Suppressor macrophage (primary cell): ENCODE data around the gene DAB1.
"Not testable (repeated sequence)": the region's sequence is repeated elsewhere in the genome, so short reads cannot be mapped to it uniquely, and the experiment has no call there.

ENCODE experiments used
- DNase-seq, 4 experiments: peaks; one replicate each; pipeline ENCODE4 v3.0.0-alpha.2; 2020 to 2022

DAB1 gene

DNA sequence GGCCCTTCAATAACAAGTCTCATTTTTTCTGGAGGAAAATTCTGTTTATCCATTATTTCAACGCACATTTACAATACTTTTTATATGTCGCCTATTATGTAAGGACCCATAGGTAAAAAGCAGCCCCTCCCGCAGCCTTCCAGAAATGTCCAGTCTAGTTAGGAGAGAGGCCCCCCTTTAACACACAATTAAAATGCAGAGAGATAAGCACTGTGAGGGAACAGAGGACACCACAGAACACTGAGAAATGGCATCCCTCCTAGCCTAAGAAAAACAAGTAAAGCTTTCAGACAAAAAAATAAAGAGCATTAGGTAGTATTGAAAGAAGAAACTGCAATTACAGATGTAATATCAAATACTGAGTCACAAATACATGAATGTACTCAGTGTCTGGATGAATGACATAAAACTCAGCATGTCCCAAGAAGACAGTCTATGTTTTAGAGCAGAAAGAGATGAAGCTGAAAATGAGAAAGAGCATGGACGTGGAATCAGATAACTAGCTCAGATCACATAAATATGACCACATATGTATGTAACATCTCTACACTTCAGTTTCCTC, 62.9 kb downstream of the DAB1 start:
- no peak for DNase-seq

DNA sequence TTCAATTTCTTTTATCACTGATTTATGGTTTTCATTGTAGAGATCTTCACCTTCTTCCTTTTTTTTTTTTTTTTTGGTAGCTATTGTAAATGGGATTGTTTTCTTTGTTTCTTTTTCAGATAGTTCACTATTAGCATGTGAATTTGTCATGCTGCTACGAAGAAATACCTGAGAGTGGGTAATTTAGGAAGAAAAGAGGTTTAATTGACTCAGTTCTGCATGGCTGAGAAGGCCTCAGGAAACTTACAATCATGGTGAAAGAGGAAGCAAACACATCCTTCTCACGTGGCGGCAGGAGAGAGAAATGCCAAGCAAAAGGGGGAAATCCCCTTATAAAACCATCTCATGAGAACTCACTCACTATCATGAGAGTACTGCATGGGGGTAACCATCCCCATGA, 66.4 kb downstream of the DAB1 start:
- no peak for DNase-seq

DNA sequence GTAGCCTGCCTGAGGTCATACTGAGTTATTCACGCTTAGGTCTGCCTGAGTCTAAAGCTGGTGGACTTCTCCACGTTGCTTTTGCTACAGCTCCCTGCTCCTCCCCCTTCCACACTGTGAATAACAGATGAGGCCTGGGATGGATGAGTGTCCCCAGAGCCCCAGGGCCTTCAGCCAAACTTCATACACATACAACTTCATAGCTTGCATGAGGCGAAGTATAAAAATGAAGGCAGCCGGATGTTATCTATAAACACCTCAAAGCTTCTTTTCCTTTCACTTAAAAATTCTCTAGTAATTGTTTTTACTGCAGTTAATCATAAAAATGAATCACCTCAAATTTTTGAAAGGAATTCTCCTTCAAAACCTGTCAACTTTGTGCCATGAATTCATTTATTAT, 70.2 kb downstream of the DAB1 start:
- no peak for DNase-seq

DNA sequence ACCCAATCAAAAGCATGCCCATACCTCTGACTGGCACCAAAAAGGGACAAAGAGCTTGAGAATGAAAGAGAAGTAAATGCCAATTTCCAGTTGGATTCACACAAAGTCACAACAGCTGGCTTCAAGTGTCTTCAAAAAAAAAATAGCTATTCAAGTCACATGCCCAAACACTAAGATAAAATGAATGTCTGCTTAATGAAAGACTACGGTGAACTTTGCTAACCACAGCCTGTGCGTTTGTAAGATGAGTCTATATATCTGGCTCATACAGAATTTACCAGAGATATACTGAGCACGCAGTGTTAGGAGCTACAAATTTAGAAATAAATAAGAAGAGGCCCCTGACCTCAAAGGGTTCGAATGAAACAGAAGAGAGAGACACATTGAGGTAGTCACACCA, 73.2 kb downstream of the DAB1 start:
- no peak for DNase-seq

DNA sequence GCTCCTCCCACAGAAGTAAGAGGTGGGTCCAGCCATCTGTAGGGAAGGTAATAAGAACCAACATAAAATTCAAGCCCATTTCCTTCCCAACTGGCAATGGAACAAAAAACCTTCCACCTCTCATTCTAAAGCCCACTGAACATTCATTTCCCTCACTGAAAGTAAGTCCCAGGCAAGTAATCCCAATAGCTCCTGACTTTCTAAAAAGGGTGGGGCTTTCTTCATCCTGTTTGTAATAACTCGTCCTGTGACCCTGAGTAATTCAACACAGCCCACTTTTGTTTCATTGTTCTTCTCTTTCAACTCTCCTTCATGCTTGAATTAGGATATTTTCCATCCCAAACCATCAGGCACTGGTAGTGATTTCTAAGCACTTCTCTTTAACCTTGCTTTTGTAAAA, 74.9 kb downstream of the DAB1 start:
- DNase-seq, result no peak

DNA sequence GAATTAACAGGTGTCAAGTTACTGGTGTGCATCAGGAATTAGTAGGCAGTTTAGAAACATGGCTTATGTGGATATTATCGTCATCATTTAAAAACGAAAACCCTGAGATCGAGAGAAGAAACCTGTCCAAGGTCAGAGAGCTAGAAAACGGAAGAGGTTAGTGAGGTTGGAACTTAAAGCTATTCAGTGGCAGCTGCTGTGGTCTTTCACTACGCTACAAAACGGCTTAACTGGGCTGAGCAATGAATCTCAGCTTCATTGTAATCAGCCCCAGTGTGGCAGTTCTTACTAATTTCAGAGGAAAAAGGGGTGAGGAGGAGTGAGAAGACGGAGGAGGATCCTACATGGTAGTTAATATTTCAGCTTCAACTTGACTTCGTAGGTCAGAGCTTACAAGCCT, 77.9 kb downstream of the DAB1 start:
- DNase-seq, result no peak

DNA sequence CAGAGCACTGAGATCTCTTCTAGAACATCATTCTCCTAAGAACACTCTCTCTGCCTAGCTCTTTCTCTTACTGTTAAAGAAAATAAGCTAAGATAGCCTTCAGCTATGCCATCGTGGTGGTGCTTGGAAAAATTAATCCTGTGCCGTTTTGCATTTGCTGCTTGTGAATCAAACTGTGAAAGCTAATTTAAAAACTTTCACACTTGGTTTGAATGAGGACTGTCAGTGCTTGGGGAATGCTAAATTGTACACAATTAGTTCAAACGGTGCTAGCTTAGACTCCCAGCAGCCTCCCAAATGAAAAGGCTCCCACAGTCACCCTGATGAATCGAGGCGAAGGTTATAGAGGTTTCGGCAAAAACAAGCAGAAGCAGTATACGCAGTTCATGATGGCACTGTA, 79.6 kb downstream of the DAB1 start:
- no peak for DNase-seq

DNA sequence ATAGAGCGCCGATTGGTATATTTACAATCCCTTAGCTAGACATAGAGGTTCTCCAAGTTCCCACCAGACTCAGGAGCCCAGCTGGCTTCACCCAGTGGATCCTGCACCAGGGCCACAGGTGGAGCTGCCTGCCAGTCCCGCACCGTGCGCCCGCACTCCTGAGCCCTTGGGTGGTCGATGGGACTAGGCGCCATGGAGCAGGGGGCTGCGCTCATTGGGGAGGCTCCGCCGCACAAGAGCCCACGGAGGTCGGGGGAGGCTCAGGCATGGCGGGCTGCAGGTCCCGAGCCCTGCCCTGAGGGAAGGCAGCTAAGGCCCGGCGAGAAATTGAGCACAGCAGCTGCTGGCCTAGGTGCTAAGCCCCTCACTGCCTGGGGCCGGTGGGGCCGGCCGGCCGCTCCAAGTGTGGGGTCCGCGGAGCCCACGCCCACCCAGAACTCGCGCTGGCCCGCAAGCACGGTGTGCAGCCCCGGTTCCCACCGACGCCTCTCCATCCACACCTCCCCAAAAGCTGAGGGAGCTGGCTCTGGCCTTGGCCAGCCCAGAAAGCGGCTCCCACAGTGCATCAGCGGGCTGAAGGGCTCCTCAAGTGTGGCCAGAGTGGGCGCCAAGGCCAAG, 80.5 kb downstream of the DAB1 start:
- DNase-seq, result not testable (repeated sequence)

DNA sequence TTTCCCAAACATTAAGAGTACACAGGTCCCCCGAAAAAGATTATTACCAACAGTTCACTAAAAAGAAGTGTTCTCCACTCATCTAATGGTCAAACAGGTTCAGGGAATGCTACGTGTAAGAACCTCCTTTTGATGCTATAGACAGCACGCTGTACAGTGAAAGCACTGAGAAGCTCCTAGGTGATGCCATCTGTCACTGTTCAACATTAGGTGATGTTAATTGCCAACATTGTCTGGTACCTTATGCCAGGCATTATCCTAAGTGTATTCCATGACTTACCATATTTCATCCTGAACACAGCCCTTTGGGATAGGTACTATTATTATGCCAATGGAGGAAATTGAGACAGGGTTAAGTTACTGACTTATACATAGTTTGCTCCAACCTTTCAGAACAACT, 82.1 kb downstream of the DAB1 start:
- DNase-seq, result no peak

DNA sequence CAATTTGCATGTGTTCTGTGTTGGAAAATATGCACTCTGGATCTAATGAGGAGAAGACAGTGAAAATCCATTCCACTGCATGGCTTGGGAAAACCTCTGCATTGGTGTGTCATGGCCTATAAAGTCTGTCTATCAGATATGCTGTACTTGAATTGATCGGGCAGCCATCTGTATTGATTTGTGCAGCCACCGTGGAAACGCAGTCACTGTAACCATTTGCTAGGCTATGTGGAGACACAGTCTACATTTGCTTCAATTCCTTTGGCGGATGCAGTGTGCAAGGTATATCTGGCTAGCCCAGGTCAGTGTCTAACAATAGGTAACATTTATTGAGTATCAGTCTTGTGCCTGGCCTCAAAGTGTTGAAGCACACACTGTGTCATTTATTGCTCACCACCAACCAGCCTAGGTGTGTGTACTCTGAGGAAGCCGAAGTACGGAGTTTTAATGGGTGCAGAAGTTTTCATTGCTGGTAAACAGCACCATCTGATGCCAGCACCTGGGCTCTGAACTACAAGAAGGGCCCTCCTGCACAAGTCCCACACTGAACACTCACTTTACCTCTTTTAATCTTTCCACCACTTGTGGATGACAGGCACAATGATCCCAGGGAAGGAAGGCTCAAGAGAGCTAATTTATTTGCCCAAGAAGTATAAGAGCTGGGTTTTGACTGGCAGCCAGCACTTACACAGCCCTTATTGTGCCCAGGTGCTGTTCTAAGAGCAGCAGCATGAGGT, 83.4 kb downstream of the DAB1 start:
- DNase-seq, result no peak

DNA sequence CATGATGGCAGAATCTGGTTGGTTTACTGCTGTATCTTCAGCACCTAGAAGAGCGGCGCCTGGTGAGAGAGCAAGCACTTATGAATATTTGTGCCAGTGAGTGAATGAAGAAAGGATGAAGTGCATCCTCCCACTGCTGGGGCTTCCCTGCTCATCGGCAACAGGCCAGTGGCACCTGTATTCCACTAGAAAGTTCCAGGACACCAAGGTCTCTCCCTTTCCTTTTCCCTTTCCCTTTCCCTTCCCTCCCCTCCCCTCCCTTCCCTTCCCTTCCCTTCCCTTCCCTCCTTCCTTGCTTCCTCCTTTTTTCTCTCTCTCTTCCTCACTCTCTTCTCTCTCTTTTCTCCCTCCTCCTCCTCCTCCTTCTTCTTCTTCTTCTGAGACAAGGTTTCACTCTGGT, 86.2 kb downstream of the DAB1 start:
- DNase-seq, result no peak

DNA sequence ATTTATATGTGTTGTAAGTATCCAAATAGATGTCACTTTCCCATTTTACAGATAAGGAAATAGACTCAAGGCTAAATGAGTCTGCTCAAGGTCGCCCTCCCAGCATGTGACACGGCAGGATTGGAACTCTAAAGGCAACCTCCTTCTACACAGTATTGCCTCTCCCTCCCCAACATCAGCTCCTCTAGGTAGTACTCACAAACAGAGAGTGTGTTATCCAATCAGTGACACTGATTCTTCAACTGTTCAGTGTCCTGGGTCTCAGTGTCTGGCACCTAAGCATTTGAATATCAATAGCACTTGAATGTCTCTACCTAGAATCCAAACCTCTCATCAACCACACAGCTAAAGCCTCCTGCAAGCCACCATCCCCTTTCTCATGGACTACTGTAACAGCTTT, 87.1 kb downstream of the DAB1 start:
- DNase-seq, result no peak

DNA sequence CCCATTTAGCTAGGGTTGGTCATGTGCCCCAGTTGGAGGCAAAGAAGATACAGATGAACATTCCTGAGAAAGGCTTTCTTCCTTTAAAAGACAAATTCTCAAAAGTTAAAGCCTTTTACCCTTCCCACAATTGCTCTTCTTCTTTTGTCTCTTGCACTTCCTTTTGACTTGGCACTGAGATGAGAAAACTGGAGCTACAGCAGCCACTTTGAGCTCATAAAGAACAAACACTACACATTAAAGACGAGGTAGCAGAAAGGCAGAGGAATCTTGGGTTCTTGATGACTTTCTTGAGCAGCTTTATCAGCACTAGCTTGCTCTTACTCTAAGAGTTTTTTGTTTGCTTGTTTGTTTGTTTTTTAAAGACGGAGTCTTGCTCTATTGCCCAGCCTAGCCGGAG, 92.2 kb downstream of the DAB1 start:
- DNase-seq, result no peak

DNA sequence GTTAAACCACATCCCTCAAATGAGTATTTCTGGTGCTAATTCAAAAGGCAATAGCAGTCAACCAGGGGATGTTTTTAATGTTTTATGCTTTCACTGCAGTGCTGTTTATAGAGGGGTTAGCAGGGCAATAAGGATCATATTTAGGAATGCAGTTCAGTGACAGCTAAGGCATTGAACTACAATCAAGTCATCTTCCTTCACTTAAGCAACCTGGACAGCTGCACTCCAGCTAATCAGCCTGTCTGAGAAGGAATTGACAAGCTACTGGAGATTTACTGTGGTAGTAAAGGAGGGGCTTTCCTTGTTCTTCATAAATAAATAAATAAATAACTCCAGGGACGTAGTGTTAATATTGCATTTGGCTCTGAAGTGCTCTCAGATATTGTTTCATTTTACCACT, 93.9 kb downstream of the DAB1 start:
- no peak for DNase-seq

DNA sequence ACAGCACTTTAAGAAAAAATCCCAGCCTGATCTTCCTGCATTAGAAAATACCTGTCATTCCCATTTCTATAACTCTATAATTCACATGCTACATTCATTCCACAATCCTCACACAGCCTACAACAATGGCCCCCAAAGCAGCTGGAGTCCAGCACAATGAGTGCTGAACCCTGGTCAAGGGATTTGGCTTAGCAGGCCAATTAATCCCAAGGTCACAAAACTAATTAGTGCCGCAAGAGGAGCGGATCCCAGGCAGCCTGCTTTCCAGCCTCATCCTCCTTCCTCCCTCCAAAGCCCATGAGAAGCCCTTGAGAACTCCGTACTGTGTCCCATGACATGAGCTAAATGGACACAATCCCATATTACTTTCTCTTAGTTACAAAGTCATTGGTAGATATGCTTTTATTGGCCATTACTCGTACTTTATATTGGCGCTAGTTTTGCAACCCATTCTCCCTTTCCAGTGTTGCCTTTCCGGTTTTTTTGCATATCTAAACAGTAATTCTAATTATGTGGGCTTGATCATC, 94.8 kb downstream of the DAB1 start:
- DNase-seq, result no peak

DNA sequence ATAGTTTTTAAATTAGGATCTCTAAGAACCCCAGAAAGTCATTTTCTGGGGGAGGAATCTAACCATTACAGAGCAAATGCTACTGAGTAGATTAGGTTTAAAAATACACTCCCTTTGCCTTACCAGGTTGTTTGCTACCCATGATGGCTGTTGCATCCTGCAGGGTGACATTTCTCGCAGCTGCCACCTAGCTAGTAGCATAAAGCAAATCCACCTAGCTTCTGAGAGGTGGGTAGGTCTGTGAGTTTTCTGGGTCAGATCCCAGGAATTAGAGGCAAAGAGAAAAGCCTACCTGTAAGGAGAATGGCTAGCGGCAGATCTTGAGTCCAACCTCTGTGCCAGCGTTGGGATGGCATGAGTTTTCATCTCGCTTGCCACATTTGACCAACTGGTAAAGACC, 95.9 kb downstream of the DAB1 start:
- DNase-seq, result no peak

DNA sequence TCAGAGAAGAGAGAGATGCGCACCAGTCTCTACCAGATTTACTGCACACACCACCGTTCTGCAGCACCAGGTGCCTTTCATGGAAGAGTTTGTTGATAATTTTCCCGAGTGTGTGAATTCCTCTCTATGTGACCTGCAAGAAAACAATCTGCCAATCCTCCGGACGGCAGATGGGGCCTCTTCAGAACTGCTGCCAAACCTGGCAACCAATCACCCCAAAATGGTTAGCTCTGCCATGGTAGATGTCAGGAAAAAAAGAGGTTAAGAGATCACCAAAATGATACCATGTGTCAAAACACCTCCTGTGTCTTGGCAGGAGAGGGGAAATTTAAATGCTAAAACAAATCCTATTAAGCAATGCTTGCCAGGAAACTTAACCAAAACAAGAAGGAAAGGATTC, 96.5 kb downstream of the DAB1 start:
- DNase-seq, result no peak

DNA sequence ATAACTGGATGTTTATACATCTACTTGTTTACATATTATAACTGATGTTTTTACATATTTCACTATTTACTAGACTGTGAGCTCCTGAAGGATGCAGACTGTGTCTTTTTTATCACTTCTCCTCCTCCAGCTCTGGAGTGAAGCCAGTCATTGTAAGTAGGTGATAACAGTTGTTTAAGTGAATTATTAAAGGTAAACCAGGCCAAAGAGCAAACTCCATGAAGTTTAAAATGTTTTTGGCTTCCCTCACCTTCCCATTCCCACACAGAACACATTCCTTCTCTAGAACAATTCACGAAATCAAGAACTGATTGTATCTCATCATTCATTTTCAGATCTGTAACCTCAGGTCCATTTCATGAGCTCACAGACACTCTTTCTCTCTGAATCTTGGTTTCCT, 98.3 kb downstream of the DAB1 start:
- no peak for DNase-seq

DNA sequence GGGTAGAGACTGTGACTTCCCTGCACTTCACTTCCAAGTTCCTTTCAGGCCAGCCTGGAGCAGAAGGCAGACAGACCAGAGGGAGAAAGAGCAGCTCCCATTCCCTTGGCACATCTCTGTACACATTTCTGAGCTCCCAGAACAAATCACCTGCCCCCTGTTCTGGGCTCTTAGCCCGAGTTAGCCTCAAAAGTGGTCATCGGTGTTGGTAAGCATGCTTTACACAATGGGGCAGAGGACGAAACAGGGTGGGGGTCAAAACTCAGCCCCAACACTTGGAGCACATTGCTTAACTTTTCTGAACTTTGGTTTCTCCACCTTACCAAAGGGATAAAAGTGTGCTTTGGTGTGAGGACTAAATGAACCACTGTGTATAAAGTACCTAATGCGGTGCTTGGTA, 98.7 kb downstream of the DAB1 start:
- no peak for DNase-seq

DNA sequence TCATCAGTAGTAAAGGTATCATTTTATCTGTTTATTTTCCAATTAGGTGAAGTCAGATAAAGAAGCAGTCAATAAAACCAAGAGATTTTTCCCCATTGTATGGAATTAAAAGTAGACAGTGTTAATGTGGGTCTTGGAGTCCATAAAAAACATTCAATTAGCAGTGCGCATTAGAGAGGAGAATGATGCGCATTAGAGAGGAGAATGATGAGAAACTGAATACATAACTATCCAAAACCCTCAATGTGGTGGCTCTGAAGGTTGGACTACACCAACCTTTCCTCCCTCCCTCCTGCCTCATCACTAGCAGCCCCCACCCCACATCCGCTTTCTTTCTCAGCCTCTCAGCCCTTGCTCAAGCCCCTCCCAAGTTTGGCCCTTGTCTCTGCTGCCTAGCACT, 99.5 kb downstream of the DAB1 start:
- no peak for DNase-seq

DNA sequence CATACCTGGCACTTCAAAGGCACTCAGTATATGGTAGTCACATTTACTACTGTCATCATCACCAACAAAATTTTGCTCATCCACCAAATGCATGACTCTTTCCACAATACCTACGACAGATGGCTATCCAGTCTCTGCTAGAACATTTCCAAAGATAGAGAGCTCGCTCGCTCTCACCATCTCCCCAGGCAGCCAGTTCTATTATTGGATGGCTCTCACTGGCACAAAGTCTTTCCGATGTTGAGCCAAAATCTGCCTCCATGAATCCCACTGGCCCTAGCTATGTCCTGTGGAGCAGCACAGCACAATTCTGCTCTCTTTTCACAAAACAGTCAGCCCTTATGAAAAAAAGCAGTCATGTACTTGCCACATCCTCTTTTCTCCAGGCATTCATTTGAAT, 102.1 kb downstream of the DAB1 start:
- no peak for DNase-seq

DNA sequence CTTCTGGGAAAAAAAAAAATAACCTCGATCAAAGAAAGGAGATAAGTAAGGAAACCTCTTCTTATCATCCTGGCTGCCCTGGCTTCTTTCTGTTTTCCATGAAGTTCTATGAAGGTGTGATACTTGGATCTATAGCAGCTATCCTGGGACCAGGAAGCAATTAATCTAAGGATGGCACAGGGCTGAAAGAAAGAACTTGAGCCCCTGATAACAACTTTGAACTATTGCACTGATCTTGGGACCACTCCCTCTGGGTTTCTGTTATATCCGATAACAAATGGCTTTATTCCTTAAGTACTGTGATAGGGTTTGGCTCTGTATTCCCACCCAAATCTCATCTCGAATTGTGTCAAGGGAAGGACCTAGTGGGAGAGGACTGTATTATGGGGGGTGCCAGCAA, 104.1 kb downstream of the DAB1 start:
- no peak for DNase-seq

DNA sequence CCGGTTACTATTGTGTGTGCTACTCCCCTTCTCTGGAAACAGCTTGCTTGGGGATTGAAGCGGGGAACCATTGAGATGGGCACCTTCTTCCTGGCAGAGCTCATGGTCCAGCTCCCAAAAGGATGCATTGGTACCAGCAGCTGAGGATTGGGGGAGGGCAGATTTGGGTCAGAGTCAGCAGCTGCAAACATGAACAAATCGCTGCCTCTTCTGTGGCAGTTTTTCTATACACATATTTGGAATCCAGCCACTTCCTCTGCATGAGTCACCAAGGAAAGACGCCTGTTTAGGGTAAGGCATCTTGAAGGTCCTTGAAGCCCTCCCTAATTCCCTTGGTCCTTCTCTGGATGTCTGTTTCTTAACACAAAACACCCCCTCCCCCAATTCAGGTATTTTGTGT, 104.7 kb downstream of the DAB1 start:
- no peak for DNase-seq

DNA sequence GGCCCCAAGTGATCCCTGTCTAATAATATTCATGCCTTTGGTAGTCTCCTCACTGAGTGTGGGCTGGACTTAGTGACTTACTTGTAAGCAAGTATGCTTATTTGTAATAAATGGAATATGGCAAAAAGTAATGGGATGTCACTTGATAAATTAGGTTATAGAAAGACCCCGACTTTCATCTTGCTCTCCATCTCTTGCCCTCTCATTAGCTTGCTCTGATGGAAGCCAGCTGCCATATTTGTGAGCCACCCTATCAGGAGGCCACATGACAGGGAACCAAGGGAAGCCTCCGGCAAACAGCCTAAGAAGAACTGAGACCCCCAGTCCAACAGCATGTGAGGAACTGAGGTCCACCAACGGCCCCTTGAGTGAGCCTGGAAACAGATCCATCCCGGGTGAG, 107.0 kb downstream of the DAB1 start:
- DNase-seq, result no peak
